ENCODE measurements around the gene ANTXR1.

Gene ANTXR1

GRCh38 chr2:69034845-69035244 lies 21.9 kb downstream of the ANTXR1 start:
- DNase-seq: no peak

- DNase-seq: no peak
Measured at GRCh38 chr2:69036926-69037325, 23.9 kb downstream of the ANTXR1 start.

GRCh38 chr2:69041214-69041613 lies 28.2 kb downstream of the ANTXR1 start:
- no peak for DNase-seq

GRCh38 chr2:69043736-69044400 lies 30.9 kb downstream of the ANTXR1 start:
- DNase-seq: no peak

GRCh38 chr2:69046221-69046662 lies 33.3 kb downstream of the ANTXR1 start:
- no peak for DNase-seq

- DNase-seq: no peak
Measured at GRCh38 chr2:69047625-69048145, 34.7 kb downstream of the ANTXR1 start.

GRCh38 chr2:69050802-69051201 lies 37.8 kb downstream of the ANTXR1 start:
- no peak for DNase-seq

GRCh38 chr2:69053416-69053965 lies 40.5 kb downstream of the ANTXR1 start:
- DNase-seq: no peak

- no peak for DNase-seq
Measured at GRCh38 chr2:69054431-69054830, 41.5 kb downstream of the ANTXR1 start.

- no peak for DNase-seq
Measured at GRCh38 chr2:69055688-69056470, 42.9 kb downstream of the ANTXR1 start.

- no peak for DNase-seq
Measured at GRCh38 chr2:69057660-69058059, 44.7 kb downstream of the ANTXR1 start.

- DNase-seq: no peak
Measured at GRCh38 chr2:69059731-69060290, 46.8 kb downstream of the ANTXR1 start.

GRCh38 chr2:69060938-69061501 lies 48.0 kb downstream of the ANTXR1 start:
- no peak for DNase-seq

- DNase-seq: no peak
Measured at GRCh38 chr2:69061525-69061924, 48.5 kb downstream of the ANTXR1 start.

GRCh38 chr2:69062307-69062962 lies 49.5 kb downstream of the ANTXR1 start:
- DNase-seq: no peak

GRCh38 chr2:69065735-69066336 lies 52.9 kb downstream of the ANTXR1 start:
- DNase-seq: peak in 1 of 2 experiments; percentile 4

- DNase-seq: no peak
Measured at GRCh38 chr2:69067026-69067630, 54.1 kb downstream of the ANTXR1 start.

- no peak for DNase-seq
Measured at GRCh38 chr2:69067866-69068265, 54.9 kb downstream of the ANTXR1 start.

GRCh38 chr2:69070969-69071368 lies 58.0 kb downstream of the ANTXR1 start:
- DNase-seq: no peak

- no peak for DNase-seq
Measured at GRCh38 chr2:69073928-69074570, 61.1 kb downstream of the ANTXR1 start.

GRCh38 chr2:69074918-69075317 lies 61.9 kb downstream of the ANTXR1 start:
- DNase-seq: no peak
